Type B pancreatic cell (in vitro differentiated cells): ENCODE data around the gene TIMM29. TPM values are rescaled to one million over a fixed set of nuclear protein-coding genes. Genes with fewer than 3 reads are reported as not detected.

Experiments
- DNase-seq: peaks from one replicate; pipeline ENCODE4 v3.0.0; 2021; ENCODE audit warnings: mixed read lengths; ENCODE audit not compliant: unreplicated experiment; ENCODE audit errors: extremely low spot score
- H3K27ac Mint-ChIP-seq: 2 replicates; pipeline ENCODE4 v1.8.0; 2021; ENCODE audit warnings: mild to moderate bottlenecking, mixed read lengths
- H3K27me3 Mint-ChIP-seq: 2 replicates; pipeline ENCODE4 v1.8.0; 2021; ENCODE audit warnings: mixed read lengths
- H3K36me3 Mint-ChIP-seq: 2 replicates; pipeline ENCODE4 v1.8.0; 2021; ENCODE audit warnings: mixed read lengths
- H3K4me1 Mint-ChIP-seq: one replicate; pipeline ENCODE4 v1.8.0; 2021; ENCODE audit warnings: mixed read lengths; ENCODE audit not compliant: unreplicated experiment
- H3K4me3 Mint-ChIP-seq: 2 replicates; pipeline ENCODE4 v1.8.0; 2021; ENCODE audit warnings: mild to moderate bottlenecking, mixed read lengths
- H3K9me3 Mint-ChIP-seq: 2 replicates; pipeline ENCODE4 v1.8.0; 2021; ENCODE audit warnings: mixed read lengths
- CTCF ChIP-seq: fragments of 200-600 bp; sonication (generic); conservative IDR thresholded peaks from 2 replicates; pipeline ENCODE4 v1.5.0; 2021; ENCODE audit warnings: antibody characterized with exemption, mild to moderate bottlenecking
- total RNA-seq: library from RNA; stranded (reverse); gene quantifications from 2 replicates; pipeline ENCODE4 v1.2.1, GENCODE V29; 2021; ENCODE audit warnings: low replicate concordance

Gene TIMM29
- total RNA-seq, 1 donor from 2014 or later = 31.8 TPM

GRCh38 chr19:10887616-10888367 lies 40.8 kb upstream of the TIMM29 start:
- Mint-ChIP-seq H3K9me3 (no peaks in the 10 kb centered on the region), H3K27ac (peak overlapping the region; percentile 93), H3K27me3 (no peaks in the 10 kb centered on the region), H3K4me1 (peaks cover 35% of the 10 kb centered on the region), H3K4me3 (peak overlapping the region; percentile 66), H3K36me3 (peaks cover 3% of the 10 kb centered on the region)
- no peak for DNase-seq
- no peak for TF ChIP-seq CTCF

GRCh38 chr19:10888421-10888866 lies 40.2 kb upstream of the TIMM29 start:
- H3K9me3 Mint-ChIP-seq = no peaks in the 10 kb centered on the region
- DNase-seq = no peak
- peak overlapping the region; percentile 93 for H3K27ac Mint-ChIP-seq
- H3K27me3 Mint-ChIP-seq = no peaks in the 10 kb centered on the region
- peaks cover 35% of the 10 kb centered on the region for H3K4me1 Mint-ChIP-seq
- peaks cover 3% of the 10 kb centered on the region for H3K36me3 Mint-ChIP-seq
- TF ChIP-seq CTCF = no peak
- H3K4me3 Mint-ChIP-seq = peak overlapping the region; percentile 62

GRCh38 chr19:10889880-10890279 lies 38.7 kb upstream of the TIMM29 start:
- Mint-ChIP-seq H3K4me1 (peaks cover 43% of the 10 kb centered on the region), H3K9me3 (no peaks in the 10 kb centered on the region), H3K4me3 (no peak overlapping the region), H3K36me3 (peaks cover 3% of the 10 kb centered on the region), H3K27ac (no peak overlapping the region), H3K27me3 (no peaks in the 10 kb centered on the region)
- no peak for DNase-seq
- no peak for TF ChIP-seq CTCF

GRCh38 chr19:10891405-10892086 lies 37.1 kb upstream of the TIMM29 start:
- H3K9me3 Mint-ChIP-seq = no peaks in the 10 kb centered on the region
- no peaks in the 10 kb centered on the region for H3K36me3 Mint-ChIP-seq
- H3K27ac Mint-ChIP-seq = peak overlapping the region; percentile 99
- H3K4me3 Mint-ChIP-seq = peak overlapping the region; percentile 87
- no peaks in the 10 kb centered on the region for H3K27me3 Mint-ChIP-seq
- no peak for DNase-seq
- peaks cover 45% of the 10 kb centered on the region for H3K4me1 Mint-ChIP-seq
- TF ChIP-seq CTCF = no peak

GRCh38 chr19:10892256-10892655 lies 36.4 kb upstream of the TIMM29 start:
- no peak for DNase-seq
- H3K9me3 Mint-ChIP-seq = no peaks in the 10 kb centered on the region
- TF ChIP-seq CTCF = no peak
- peaks cover 3% of the 10 kb centered on the region for H3K36me3 Mint-ChIP-seq
- H3K27ac Mint-ChIP-seq = peak overlapping the region; percentile 99
- H3K4me3 Mint-ChIP-seq = peak overlapping the region; percentile 87
- H3K27me3 Mint-ChIP-seq = no peaks in the 10 kb centered on the region
- H3K4me1 Mint-ChIP-seq = peaks cover 49% of the 10 kb centered on the region
